OCI-LY3 (cell line): ENCODE results near the gene EFNB3.

Experiments
- CTCF ChIP-seq: fragments of 200-600, 300-600 bp; sonication (generic); IDR thresholded peaks from 2 replicates; pipeline ENCODE4 v1.5.1; 2014; ENCODE audit warnings: antibody characterized with exemption, low read length, low read depth
- EZH2phosphoT487 ChIP-seq: fragments of 200-600 bp; shearing (Covaris generic); IDR thresholded peaks from 2 replicates; pipeline ENCODE4 v1.6.1; 2018; ENCODE audit warnings: antibody characterized with exemption, mixed run types, low read depth

- TF ChIP-seq EZH2phosphoT487 = no peak
- no peak for TF ChIP-seq CTCF
Measured at GRCh38 chr17:7739746-7740145, 34.7 kb downstream of the EFNB3 start.
